DOHH2 (cell line): ENCODE results near the gene COQ9.

Source experiments
- CTCF ChIP-seq: fragments of 200-600 bp; sonication (generic); IDR thresholded peaks from one replicate; pipeline ENCODE4 v1.5.1; 2014; ENCODE audit warnings: antibody characterized with exemption, mild to moderate bottlenecking, low read depth, low read length; ENCODE audit not compliant: poor library complexity, severe bottlenecking
- EZH2phosphoT487 ChIP-seq: fragments of 200-600 bp; sonication (generic); IDR thresholded peaks from 2 replicates; pipeline ENCODE4 v1.6.1; 2017; ENCODE audit warnings: borderline replicate concordance, mild to moderate bottlenecking, antibody characterized with exemption, low read length, moderate library complexity, mixed read lengths

GRCh38 chr16:57406881-57407280 lies 40.4 kb upstream of the COQ9 start:
- no peak for TF ChIP-seq CTCF
- TF ChIP-seq EZH2phosphoT487, result no peak
